Liver (tissue), 3 donors: Measurements from ENCODE around the gene NDRG2.

ENCODE experiments used
- FOXA1 ChIP-seq: IDR thresholded peaks from 2 replicates; pipeline ENCODE4 v1.6.1; 2016; ENCODE audit warnings: antibody characterized with exemption
- FOXA2 ChIP-seq: IDR thresholded peaks from 2 replicates; pipeline ENCODE4 v1.6.1; 2016; ENCODE audit warnings: antibody characterized with exemption
- GABPA ChIP-seq, 2 donors: IDR thresholded peaks in 1 of 2; conservative IDR thresholded peaks in 1 of 2; 2 replicates each; pipeline ENCODE4 v1.6.1; 2016; ENCODE audit warnings: antibody characterized with exemption in 2 of 2, mild to moderate bottlenecking in 1 of 2, moderate library complexity in 1 of 2
- RAD21 ChIP-seq, 2 donors: IDR thresholded peaks; 2 replicates each; pipeline ENCODE4 v1.6.1; 2016; ENCODE audit warnings: antibody characterized with exemption in 2 of 2, mild to moderate bottlenecking in 2 of 2
- RXRA ChIP-seq, 2 donors: IDR thresholded peaks; 2 replicates each; pipeline ENCODE4 v1.6.1; 2017 to 2018; ENCODE audit warnings: antibody characterized with exemption in 2 of 2, mild to moderate bottlenecking in 1 of 2
- TAF1 ChIP-seq: conservative IDR thresholded peaks from 2 replicates; pipeline ENCODE4 v1.6.1; 2016; ENCODE audit warnings: antibody characterized with exemption, mild to moderate bottlenecking
- YY1 ChIP-seq: IDR thresholded peaks from 2 replicates; pipeline ENCODE4 v1.6.1; 2016; ENCODE audit warnings: antibody characterized with exemption, mild to moderate bottlenecking
- TF ChIP-seq, protein P1 (sequence below): fragments of 150-350 bp; IDR thresholded peaks from 2 replicates; pipeline ENCODE4 v1.5.1; 2017; ENCODE audit warnings: improper control_type of control experiment, low read depth, low read length; ENCODE audit not compliant: missing input control
- TF ChIP-seq, protein P2 (sequence below): IDR thresholded peaks from 2 replicates; pipeline ENCODE4 v1.6.1; 2016; ENCODE audit warnings: antibody characterized with exemption
- TF ChIP-seq, protein P3 (sequence below): IDR thresholded peaks from 2 replicates; pipeline ENCODE4 v1.6.1; 2016; ENCODE audit warnings: antibody characterized with exemption, mild to moderate bottlenecking
- TF ChIP-seq, protein P4 (sequence below): IDR thresholded peaks from 2 replicates; pipeline ENCODE4 v1.6.1; 2016; ENCODE audit warnings: antibody characterized with exemption
- donor health status: healthy.
- donor health status: healthy.

DNA sequence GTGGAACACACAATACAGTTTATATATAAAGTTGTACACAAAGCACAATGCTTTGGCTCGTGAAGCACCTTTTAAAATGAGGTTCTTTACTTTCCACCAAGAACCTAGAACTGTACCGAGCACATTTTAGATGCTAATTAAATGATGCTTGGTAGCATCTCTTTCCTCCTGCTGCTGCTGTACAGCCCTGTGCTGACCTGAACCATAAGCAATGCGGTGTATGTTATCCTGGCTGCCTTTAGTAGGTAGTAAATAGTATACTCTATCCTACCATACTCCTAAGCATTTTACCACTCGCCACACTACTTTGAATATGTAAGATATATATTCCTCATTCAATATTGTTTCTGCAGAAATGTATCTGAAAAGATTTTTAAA, 29.9 kb upstream of the NDRG2 start:
- TF ChIP-seq GABPA (IDR thresholded peaks at IDR 0.05 in 1 of 2, conservative IDR thresholded peaks at IDR 0.05 in 1 of 2) (no peak), RAD21 (IDR thresholded peaks at IDR 0.05) (no peak), RXRA (IDR thresholded peaks at IDR 0.05) (no peak), FOXA1 (no peak), FOXA2 (no peak), YY1 (no peak), TAF1 (no peak)
- TF ChIP-seq, protein P1, sequence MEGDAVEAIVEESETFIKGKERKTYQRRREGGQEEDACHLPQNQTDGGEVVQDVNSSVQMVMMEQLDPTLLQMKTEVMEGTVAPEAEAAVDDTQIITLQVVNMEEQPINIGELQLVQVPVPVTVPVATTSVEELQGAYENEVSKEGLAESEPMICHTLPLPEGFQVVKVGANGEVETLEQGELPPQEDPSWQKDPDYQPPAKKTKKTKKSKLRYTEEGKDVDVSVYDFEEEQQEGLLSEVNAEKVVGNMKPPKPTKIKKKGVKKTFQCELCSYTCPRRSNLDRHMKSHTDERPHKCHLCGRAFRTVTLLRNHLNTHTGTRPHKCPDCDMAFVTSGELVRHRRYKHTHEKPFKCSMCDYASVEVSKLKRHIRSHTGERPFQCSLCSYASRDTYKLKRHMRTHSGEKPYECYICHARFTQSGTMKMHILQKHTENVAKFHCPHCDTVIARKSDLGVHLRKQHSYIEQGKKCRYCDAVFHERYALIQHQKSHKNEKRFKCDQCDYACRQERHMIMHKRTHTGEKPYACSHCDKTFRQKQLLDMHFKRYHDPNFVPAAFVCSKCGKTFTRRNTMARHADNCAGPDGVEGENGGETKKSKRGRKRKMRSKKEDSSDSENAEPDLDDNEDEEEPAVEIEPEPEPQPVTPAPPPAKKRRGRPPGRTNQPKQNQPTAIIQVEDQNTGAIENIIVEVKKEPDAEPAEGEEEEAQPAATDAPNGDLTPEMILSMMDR: no peak
- TF ChIP-seq, protein P2, sequence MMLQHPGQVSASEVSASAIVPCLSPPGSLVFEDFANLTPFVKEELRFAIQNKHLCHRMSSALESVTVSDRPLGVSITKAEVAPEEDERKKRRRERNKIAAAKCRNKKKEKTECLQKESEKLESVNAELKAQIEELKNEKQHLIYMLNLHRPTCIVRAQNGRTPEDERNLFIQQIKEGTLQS: no peak
- TF ChIP-seq, protein P3, sequence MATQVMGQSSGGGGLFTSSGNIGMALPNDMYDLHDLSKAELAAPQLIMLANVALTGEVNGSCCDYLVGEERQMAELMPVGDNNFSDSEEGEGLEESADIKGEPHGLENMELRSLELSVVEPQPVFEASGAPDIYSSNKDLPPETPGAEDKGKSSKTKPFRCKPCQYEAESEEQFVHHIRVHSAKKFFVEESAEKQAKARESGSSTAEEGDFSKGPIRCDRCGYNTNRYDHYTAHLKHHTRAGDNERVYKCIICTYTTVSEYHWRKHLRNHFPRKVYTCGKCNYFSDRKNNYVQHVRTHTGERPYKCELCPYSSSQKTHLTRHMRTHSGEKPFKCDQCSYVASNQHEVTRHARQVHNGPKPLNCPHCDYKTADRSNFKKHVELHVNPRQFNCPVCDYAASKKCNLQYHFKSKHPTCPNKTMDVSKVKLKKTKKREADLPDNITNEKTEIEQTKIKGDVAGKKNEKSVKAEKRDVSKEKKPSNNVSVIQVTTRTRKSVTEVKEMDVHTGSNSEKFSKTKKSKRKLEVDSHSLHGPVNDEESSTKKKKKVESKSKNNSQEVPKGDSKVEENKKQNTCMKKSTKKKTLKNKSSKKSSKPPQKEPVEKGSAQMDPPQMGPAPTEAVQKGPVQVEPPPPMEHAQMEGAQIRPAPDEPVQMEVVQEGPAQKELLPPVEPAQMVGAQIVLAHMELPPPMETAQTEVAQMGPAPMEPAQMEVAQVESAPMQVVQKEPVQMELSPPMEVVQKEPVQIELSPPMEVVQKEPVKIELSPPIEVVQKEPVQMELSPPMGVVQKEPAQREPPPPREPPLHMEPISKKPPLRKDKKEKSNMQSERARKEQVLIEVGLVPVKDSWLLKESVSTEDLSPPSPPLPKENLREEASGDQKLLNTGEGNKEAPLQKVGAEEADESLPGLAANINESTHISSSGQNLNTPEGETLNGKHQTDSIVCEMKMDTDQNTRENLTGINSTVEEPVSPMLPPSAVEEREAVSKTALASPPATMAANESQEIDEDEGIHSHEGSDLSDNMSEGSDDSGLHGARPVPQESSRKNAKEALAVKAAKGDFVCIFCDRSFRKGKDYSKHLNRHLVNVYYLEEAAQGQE: no peak
- TF ChIP-seq, protein P4, sequence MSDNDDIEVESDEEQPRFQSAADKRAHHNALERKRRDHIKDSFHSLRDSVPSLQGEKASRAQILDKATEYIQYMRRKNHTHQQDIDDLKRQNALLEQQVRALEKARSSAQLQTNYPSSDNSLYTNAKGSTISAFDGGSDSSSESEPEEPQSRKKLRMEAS: no peak
